SK-N-SH treated with all-trans-retinoic acid at 6 μM for 48 hours (cell line): Measurements from ENCODE around the gene TMEM52B.
"Not testable (repeated sequence)": the region's sequence is repeated elsewhere in the genome, so short reads cannot be mapped to it uniquely, and the experiment has no call there.

ENCODE experiments used
- BACH2 ChIP-seq: fragments of 250-450 bp; sonication (Bioruptor Pico); IDR thresholded peaks from 2 replicates; pipeline ENCODE4 v1.9.0; 2021; ENCODE audit warnings: mild to moderate bottlenecking, borderline replicate concordance
- RARB ChIP-seq: fragments of 250-450 bp; sonication (Bioruptor Pico); IDR thresholded peaks from 2 replicates; pipeline ENCODE4 v1.8.0; 2021; ENCODE audit warnings: mild to moderate bottlenecking, moderate library complexity
- SNAI2 ChIP-seq: fragments of 250-450 bp; sonication (Bioruptor Pico); IDR thresholded peaks from 2 replicates; pipeline ENCODE4 v1.5.0; 2020; ENCODE audit warnings: mild to moderate bottlenecking, moderate library complexity
- ZFP30 ChIP-seq: fragments of 450-650 bp; formaldehyde crosslinking; IDR thresholded peaks from 2 replicates; pipeline ENCODE4 v1.5.0; 2022; ENCODE audit warnings: mild to moderate bottlenecking, moderate library complexity
- ZNF70 ChIP-seq: fragments of 450-650 bp; formaldehyde crosslinking; IDR thresholded peaks from 2 replicates; pipeline ENCODE4 v1.5.0; 2020; ENCODE audit warnings: mild to moderate bottlenecking, moderate library complexity
- TF ChIP-seq, protein P1 (sequence below): fragments of 250-450 bp; sonication (Bioruptor Pico); IDR thresholded peaks from 2 replicates; pipeline ENCODE4 v1.5.0; 2020; ENCODE audit warnings: mild to moderate bottlenecking, moderate library complexity
- TF ChIP-seq, protein P2 (sequence below): fragments of 250-450 bp; sonication (Bioruptor Pico); IDR thresholded peaks from 2 replicates; pipeline ENCODE4 v1.8.0; 2021; ENCODE audit warnings: low read depth, mild to moderate bottlenecking, moderate library complexity, borderline replicate concordance
- TF ChIP-seq, protein P3 (sequence below): fragments of 250-450 bp; sonication (Bioruptor Pico); IDR thresholded peaks from 2 replicates; pipeline ENCODE4 v1.8.0; 2020; ENCODE audit warnings: mild to moderate bottlenecking, moderate library complexity, borderline replicate concordance

DNA sequence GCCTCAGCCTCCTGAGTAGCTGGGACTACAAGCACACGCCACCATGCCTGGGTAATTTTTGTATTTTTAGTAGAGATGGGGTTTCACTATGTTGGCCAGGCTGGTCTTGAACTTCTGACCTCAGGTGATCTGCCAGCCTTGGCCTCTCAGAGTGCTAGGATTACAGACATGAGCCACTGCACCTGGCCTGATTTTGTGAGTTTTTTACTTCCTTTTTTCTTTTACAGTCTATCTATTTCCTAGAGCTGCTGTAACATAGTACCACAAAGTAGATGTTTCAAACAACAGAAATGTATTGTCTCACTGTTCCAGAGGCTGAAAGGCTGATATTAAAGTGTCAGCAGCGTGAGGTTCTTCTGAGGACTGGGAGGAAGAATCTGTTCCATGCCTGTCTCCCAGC lies 25.7 kb downstream of the TMEM52B start:
- not testable (repeated sequence) for TF ChIP-seq ZFP30 (CRISPR knock-in tag); BACH2 (CRISPR knock-in tag); SNAI2 (CRISPR knock-in tag); RARB; ZNF70 (CRISPR knock-in tag)
- TF ChIP-seq, protein P1, sequence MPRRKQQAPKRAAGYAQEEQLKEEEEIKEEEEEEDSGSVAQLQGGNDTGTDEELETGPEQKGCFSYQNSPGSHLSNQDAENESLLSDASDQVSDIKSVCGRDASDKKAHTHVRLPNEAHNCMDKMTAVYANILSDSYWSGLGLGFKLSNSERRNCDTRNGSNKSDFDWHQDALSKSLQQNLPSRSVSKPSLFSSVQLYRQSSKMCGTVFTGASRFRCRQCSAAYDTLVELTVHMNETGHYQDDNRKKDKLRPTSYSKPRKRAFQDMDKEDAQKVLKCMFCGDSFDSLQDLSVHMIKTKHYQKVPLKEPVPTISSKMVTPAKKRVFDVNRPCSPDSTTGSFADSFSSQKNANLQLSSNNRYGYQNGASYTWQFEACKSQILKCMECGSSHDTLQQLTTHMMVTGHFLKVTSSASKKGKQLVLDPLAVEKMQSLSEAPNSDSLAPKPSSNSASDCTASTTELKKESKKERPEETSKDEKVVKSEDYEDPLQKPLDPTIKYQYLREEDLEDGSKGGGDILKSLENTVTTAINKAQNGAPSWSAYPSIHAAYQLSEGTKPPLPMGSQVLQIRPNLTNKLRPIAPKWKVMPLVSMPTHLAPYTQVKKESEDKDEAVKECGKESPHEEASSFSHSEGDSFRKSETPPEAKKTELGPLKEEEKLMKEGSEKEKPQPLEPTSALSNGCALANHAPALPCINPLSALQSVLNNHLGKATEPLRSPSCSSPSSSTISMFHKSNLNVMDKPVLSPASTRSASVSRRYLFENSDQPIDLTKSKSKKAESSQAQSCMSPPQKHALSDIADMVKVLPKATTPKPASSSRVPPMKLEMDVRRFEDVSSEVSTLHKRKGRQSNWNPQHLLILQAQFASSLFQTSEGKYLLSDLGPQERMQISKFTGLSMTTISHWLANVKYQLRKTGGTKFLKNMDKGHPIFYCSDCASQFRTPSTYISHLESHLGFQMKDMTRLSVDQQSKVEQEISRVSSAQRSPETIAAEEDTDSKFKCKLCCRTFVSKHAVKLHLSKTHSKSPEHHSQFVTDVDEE (CRISPR knock-in tag), result not testable (repeated sequence)
- TF ChIP-seq, protein P2, sequence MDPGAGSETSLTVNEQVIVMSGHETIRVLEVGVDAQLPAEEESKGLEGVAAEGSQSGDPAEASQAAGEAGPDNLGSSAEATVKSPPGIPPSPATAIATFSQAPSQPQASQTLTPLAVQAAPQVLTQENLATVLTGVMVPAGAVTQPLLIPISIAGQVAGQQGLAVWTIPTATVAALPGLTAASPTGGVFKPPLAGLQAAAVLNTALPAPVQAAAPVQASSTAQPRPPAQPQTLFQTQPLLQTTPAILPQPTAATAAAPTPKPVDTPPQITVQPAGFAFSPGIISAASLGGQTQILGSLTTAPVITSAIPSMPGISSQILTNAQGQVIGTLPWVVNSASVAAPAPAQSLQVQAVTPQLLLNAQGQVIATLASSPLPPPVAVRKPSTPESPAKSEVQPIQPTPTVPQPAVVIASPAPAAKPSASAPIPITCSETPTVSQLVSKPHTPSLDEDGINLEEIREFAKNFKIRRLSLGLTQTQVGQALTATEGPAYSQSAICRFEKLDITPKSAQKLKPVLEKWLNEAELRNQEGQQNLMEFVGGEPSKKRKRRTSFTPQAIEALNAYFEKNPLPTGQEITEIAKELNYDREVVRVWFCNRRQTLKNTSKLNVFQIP (CRISPR knock-in tag), result not testable (repeated sequence)
- TF ChIP-seq, protein P3, sequence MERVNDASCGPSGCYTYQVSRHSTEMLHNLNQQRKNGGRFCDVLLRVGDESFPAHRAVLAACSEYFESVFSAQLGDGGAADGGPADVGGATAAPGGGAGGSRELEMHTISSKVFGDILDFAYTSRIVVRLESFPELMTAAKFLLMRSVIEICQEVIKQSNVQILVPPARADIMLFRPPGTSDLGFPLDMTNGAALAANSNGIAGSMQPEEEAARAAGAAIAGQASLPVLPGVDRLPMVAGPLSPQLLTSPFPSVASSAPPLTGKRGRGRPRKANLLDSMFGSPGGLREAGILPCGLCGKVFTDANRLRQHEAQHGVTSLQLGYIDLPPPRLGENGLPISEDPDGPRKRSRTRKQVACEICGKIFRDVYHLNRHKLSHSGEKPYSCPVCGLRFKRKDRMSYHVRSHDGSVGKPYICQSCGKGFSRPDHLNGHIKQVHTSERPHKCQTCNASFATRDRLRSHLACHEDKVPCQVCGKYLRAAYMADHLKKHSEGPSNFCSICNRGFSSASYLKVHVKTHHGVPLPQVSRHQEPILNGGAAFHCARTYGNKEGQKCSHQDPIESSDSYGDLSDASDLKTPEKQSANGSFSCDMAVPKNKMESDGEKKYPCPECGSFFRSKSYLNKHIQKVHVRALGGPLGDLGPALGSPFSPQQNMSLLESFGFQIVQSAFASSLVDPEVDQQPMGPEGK (CRISPR knock-in tag), result not testable (repeated sequence)
